GM19463 (cell line): ENCODE measurements around the gene PAGR1.
"Not testable (repeated sequence)": the region's sequence is repeated elsewhere in the genome, so short reads cannot be mapped to it uniquely, and the experiment has no call there.

Source experiments
- ATAC-seq: cut with Tn5 transposase; IDR thresholded peaks from one replicate; pipeline ENCODE4 v1.9.1; 2021; ENCODE audit warnings: mild to moderate bottlenecking, moderate library complexity; ENCODE audit not compliant: unreplicated experiment

The PAGR1 gene

DNA sequence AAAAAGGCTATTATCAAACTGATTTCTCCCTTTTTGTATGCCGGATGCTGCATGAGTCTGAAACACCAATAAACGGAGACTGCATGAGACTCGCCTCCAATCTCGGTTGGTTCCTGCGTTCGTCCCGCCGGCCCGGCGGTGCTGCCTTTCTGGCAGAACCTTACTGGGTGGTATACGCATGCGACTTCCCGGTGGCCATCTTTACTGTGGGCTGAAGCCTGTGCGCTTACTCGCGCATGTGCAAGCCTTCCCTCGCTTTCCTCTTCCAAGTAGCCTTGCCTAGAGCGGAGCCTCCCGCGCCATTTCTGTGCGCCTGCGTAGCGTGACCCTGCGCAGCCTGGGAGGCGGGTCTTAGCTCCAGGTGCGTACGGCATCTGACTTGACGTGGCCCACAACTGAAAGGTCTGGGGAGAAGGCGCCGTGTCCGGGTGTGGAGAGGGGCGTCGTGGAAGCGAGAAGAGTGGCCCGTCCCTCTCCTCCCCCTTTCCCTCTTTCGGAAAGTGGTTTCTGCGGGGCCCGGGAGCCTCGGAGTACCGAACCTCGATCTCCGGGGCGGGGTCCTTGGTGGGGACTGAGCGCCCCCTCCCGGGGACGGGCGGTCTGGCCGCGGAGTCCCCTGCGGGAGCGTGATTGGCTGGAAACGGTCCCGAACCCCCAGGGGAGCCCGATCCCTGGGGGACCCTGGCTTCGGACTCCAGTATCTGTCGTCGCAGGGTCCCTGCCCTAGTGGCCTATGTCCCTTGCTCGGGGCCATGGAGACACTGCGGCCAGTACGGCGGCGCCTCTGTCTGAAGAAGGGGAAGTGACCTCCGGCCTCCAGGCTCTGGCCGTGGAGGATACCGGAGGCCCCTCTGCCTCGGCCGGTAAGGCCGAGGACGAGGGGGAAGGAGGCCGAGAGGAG is at the start of gene PAGR1:
PAGR1 (plus strand) TSS at position 360 of the 901 bp plus-strand sequence; CDS start at position 734, 374 bp downstream.
- peak; percentile 55 for ATAC-seq

DNA sequence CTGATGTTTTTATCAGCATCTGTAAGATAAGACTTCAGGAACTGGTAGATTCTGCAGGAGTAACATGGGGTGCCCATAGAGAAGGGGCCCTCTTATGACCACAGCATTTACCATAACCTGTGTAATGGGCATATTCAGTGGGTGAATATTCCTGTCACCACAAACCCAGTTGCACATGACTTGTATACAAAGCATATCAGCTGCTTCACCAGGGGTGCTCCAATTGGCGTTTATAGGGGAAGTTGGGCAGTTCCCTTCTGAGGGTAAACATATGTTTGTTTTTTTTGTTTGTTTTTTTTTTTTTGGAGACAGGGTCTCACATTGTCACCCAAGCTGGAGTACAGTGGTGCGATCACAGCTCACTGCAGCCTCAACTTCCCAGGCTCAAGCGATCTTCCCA is 49.4 kb upstream of the PAGR1 start:
- no peak for ATAC-seq

DNA sequence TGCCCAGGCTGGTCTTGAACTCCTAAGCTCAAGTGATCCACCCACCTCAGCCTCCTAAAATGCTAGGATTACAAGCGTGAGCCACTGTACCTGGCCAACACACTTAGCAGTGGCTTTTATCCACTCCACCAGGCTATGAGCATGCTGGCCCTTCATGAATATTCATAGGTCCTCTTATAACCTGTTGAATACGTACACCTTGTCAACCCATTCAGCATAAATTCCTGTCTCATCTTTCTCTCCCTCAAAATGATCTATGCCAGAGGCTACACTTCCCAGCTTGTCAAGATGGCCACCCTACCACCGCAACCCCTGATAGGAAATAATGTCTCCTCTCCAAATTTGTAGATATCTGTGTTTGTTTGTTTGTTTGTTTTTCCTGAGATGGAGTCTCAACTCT is 48.9 kb upstream of the PAGR1 start:
- ATAC-seq = no peak

DNA sequence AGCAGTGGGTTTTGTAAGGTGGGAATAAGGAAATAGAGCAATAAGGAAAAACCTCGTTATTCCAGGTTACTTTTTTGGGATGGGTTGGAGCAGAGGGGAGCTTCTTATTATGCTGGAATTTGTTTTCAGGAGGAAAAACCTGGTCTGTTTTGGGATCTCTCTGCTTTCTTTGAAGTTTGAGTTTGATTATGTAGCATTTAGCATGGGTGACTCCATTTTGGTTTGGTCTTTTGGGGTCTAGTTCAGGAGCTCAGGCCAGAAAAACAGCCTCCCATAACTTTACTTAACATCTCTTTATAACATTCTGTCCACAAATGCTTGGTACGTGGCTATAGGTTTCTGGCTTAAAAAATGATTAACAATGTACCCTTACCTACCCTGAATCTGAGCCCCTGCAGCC is 46.4 kb upstream of the PAGR1 start:
- ATAC-seq = no peak

DNA sequence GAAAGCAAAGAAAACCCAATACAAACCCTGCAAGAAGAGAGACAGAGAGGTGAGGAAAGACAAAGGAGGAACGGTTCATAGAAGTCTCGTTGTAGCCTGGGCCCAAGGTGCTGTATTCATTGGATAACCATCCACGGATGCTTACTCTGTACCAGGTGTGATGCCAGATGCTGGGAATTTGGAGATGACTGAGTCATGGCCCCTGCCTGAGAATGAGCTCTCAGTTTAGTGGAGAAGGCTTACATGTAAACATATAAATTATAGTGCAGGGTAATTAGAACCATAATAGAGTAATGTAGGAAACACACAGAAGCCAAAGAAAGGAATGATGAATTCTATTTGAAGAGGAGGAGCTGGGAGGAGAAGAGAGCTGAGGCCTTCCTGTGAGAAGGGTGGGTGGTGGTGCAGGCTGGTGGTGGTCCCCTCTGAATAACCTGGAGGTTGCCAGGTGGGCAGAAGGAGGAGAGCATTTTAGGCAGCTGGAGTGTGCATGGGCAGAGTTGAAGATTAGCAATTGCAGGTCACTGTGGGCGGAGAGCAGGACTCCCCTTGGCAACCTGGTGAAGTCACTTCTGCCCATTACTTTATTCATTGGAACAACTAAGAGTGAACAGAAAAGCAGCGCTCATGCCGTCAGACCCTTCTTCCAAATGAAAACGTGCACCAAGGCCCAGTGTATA is 45.6 kb upstream of the PAGR1 start:
- no peak for ATAC-seq

DNA sequence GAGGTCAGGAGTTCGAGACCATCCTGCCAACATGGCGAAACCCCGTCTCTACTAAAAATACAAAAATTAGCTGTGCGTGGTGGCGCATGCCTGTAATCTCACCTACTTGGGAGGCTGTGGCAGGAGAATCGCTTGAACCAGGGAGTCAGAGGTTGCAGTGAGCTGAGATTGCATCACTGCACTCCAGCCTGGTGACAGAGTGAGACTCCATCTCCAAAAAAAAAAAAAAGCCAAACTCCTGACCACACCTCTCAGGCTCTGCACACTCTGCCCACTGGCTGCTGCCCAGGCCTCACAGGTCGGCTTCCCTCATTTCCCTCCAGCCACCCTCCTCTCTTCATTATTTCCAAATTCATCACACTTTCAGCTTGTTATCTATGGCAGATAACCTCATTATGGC is 43.6 kb upstream of the PAGR1 start:
- not testable (repeated sequence) for ATAC-seq

DNA sequence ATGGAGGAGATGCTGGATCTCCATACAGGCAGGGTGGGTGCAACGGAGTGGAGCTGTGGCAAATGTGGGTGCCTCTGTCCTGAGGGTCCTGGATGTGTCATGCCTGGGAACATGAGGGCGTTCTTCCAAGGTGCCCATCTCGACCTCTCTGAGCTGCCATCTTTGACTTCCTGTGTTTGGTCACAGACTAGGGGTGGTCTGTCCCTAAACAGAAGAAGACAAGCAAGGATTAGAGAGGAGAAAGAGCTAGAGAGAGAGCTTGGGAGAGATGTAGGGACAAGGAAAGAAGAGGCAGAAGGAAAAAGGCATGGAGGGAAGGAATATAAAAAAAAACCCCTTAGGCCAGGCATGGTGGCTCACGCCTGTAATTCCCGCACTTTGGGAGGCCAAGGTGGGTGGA is 41.2 kb upstream of the PAGR1 start:
- ATAC-seq = no peak

DNA sequence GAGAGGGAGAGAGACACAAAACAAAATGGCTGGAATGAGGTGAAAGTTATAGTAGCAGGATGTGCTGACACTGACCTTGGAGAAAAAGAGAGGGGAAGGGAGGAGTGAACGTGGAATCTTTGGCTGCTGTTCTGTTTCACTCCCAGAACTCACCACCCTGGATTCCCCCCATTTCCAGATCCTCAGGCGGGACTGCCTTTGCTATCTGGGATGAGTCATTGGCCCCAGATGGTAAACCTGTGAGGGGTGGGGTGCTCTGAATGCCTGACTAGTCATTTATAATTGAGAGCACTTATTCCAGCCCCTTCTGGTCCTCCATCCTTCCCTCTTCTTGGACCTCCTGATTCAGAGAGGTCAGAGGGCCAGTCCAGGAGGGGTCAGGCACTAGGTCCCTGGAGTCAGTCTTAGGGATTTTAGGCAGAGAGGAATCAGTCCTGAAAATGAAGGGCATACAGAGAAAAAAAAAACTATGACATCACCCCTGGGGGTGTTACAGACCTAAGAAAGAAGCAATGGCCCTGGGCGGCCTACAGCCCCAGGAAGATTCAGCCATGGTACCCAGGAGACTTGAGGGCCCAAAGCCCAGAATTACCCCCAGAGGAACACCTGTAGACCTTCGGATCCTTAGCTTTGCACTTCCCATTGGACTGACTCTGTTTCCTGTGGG is 40.1 kb upstream of the PAGR1 start:
- ATAC-seq = no peak

DNA sequence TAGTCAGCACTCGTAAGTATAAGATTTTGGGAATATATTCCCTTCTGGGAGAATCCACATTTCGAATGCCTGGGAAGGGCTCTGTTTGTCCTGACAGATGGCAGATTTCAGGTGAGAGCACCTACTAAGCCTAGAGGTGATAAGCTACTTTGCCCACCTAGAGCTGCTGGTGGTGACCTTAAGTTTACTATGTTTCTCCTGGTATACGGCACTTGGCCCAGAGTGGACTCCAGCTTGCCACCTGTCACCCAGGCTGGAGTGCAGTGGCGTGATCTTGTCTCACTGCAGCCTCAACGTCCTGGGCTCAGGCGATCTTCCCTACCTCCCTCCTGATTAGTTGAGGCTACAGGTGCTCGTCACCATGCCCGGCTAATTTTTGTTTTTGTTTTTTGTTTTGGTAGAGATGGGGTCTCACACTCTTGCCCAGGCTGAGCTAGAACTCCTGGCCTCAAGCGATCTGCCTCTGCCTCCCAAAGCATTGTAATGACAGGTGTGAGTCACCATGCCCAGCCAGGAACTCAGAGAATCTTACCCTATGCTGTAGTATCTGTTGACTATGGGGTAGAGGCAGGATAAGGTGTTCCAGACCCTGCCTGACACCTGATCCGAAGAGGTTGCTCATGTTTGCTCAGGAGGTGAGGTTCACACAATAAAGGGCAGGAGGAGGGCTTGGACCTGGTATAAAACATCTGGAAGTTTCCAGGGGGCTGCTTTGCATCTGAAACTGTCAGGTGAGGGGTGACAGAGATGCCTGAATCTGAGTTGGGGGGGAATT is 38.2 kb upstream of the PAGR1 start, which contains the start of gene ZG16:
ZG16 (plus strand) TSS at position 681 of the 775 bp plus-strand sequence. CDS start 1,011 bp downstream, outside the sequence.
- no peak for ATAC-seq

DNA sequence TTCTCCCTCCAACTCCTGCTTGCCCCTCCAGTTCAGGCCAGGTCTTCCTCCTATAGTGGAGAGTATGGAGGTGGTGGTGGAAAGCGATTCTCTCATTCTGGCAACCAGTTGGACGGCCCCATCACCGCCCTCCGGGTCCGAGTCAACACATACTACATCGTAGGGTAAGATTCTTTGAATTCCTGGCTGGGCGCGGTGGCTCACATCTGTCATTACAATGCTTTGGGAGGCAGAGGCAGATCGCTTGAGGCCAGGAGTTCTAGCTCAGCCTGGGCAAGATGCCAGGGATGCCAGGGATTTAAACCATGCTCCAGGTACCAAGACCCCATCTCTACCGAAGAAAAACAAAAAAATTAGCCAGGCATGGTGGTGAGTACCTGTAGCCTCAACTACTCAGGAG is 36.5 kb upstream of the PAGR1 start:
- no peak for ATAC-seq

DNA sequence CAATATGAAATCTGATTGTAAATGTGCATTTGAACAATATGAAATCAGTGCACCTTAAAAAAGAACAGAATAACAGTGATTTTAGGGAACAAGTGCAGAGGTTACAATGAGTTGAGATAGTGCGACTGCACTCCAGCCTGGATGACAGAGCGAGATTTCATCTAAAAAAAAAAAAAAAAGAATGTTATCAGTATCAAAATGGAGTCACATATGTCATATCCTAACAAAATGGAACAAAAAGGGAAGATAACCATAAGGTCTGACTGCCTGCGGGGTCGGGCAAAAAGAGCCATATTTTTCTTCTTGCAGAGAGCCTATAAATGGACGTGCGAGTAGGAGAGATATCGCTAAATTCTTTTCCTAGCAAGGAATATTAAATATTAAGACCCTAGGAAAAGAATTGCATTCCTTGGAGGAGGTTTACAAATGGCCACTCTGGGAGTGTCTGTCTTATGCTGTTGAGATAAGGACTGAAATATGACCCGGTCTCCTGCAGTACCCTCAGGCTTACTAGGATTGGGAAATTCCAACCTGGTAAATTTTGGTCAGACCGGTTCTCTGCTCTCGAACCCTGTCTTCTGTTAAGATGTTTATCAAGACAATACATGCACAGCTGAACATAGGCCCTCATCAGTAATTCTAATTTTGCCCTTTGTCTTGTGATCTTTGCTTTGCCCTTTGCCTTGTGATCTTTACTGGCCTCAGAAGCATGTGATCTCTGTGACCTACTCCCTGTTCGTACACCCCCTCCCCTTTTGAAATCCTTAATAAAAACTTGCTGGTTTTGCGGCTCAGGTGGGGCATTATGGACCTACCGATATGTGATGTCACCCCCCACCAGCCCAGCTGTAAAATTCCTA is 32.6 kb upstream of the PAGR1 start:
- ATAC-seq = not testable (repeated sequence)

DNA sequence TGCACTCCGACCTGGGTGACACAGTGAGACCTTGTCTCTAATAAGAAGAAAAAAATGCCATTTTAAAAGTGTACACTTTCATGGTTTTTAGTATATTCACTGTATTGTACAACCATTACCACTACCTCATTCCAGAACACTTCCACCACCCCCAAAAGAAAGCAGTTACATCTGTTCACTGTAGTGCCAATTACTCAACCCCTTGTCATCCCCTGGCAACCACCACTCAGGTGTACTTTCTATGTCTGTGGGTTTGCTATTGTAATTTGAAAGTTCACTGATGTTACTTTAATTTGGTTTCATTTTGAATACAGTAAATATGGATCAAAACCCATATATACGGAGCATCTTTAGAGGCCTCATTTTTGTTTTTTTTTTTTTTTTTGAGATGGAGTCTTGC is 31.8 kb upstream of the PAGR1 start:
- ATAC-seq = no peak

DNA sequence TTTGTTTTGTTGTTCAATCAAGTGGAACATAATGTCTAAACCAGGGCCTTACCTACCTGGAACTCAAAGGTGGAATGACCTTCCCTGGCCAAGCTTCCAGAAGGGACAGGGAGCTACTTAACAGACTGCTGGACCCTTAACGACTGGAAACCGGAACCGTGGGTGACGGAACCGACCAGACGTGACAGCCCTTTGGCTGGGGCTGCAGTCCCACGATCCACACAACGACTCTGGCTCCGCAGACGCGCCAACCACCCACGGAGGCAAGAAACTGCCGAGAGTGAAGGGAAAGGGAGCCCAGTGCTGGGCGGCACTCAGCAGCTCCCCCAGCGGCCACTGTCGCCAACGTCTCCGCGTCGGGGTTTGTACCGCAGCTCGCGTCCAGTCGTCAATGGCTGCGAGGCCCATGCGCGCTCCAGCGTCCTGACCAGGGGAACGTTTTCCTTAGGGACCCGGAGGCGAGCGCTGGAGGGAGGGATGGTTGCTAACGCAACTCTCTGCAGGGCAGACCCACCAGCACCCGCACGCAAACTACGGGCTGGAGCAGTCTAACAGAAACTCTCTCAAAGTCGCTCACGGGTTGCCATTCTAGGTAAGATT is 31.0 kb upstream of the PAGR1 start:
- no peak for ATAC-seq

DNA sequence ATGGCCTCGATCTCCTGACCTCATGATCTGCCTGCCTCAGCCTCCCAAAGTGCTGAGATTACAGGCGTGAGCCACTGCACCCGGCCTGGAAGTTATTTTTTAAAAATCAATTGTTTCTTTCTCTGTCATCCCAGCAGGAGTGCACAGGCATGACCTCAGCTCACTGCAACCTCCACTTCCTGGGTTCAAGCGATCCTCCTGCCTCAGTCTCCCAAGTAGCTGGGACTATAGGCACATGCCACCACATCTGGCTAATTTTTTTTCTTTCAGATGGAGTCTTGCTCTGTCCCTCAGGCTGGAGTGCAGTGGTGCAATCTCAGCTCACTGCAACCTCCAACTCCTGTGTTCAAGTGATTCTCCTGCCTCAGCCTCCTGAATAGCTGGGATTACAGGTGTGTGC is 28.8 kb upstream of the PAGR1 start:
- not testable (repeated sequence) for ATAC-seq

DNA sequence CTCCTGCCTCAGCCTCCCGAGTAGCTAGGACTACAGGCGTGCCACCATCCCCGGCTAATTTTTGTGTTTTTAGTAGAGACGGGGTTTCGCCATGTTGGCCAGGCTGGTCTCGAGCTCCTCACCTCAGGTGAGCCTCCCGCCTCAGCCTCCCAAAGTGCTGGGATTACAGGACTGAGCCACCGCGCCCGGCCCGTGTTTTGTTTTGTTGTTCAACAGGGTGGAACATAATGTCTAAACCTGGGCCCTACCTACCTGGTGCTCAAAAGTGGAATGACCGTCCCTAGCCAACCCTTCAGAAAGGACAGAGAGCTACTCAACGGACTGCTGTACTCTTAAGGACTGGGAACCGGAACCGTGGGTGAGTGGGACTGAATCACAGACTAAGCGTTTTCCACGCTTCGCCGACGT is 26.2 kb upstream of the PAGR1 start:
- ATAC-seq = no peak

DNA sequence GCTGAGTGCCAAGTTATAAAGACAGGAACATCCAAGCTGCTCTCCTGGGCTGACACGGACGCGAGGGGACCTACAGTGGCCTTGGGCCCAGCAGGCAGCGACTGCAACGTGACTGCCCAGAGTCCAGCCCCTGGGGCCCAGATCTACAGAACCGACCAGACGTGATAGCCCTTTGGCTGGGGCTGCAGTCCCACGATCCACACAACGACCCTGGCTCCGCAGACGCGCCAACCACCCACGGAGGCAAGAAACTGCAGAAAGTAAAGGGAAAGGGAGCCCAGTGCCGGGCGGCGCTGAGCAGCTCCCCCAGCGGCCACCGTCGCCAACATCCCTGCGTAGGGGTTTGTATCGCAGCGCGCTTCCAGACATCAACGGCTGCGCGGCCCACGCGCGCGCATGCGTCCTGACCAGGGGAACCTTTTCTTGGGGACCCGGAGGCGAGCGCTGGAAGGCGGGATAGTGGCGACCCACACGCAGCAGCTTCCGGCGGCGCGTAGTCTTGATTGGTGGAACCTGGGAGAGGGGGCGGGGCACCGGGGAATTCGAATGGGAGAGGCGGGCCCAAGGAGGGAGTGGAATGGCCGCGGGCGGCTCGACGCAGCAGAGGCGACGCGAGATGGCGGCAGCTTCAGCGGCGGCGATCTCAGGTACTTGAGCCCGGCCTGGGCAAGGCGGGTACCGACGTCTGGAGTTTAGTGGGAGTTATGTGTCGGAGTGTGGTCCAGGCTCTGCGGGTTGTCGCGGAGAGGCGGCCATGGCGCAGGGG is 25.6 kb upstream of the PAGR1 start, which contains the start of gene KIF22:
KIF22 (plus strand) TSS at position 569 of the 766 bp plus-strand sequence; CDS start at position 578, 9 bp downstream.
- peak; percentile 93 for ATAC-seq

DNA sequence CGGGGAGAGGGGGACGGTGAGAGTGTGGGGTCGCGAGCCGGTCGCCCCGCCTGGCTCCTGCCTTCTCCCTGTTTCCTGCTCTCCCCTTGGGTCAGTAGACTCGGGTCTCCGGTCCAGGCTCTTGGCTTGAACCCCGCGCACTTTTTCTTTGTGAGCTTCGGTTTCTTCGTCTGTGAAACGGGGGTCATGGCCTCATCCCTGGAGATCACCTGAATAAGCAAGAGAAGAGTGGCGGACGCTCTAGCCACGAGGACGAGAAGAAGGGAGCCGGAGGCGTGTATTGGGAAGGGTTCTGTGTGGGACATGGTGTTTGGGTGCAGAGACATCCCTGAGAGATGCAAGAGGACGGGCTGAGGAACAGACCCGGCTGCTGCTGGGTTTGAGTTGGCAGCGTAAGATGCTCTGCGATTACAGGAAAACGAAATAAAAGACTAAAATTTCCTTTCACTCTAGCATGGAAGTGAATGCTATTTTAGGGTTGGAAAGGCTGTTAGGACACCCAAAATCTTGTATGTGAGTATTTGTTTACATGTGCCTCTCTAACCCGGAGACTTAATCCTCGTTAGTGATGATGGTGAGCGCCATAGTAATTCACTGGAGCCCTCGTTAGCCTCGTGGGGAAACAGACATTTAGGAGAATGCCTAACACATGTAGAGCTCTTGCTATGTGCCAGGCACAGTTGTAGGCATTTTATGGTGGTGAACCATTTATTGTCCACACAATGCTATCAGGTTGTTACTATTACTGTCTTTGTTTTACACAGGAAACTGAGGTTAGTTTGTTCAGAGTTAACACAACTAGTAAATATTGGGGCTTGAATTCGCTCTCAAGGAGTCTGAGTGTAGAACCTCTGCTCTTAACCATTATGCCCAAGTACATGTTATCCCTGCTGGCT is 24.8 kb upstream of the PAGR1 start:
- no peak for ATAC-seq
